GM18519 (cell line): Measurements from ENCODE around the gene OR52E4.

Experiments used
- ATAC-seq: cut with Tn5 transposase; IDR thresholded peaks from one replicate; pipeline ENCODE4 v1.9.1; 2021; ENCODE audit warnings: mild to moderate bottlenecking, moderate library complexity; ENCODE audit not compliant: unreplicated experiment, low FRiP score

OR52E4 gene

GRCh38 chr11:5880329-5880728 lies at the start of gene OR52E4:
TSS of gene OR52E4 (plus strand) at chr11:5880629. CDS start at chr11:5884293, 3,664 bp downstream.
- no peak for ATAC-seq

GRCh38 chr11:5831196-5831829 lies 49.1 kb upstream of the OR52E4 start:
- ATAC-seq, result no peak

DNA sequence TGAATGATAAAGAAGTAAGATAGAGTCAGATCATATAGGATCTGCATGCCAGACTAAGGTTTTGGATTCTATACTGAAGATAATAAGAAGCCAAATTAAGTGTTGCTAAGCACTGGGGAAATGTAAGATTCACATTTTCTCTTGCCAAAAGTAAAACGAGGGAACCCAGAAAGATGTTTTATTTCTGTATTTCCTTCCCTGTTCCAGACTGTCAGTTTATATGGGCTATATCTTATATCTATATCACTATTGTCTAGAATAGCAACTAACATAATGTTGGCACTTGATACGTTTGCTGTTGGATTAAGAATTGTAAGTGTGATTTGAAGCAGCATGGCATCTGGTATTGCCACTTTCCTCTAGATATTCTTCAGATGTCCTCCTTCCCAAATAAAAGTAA lies 47.0 kb upstream of the OR52E4 start:
- no peak for ATAC-seq

GRCh38 chr11:5837695-5838094 lies 42.7 kb upstream of the OR52E4 start:
- ATAC-seq, result no peak

DNA sequence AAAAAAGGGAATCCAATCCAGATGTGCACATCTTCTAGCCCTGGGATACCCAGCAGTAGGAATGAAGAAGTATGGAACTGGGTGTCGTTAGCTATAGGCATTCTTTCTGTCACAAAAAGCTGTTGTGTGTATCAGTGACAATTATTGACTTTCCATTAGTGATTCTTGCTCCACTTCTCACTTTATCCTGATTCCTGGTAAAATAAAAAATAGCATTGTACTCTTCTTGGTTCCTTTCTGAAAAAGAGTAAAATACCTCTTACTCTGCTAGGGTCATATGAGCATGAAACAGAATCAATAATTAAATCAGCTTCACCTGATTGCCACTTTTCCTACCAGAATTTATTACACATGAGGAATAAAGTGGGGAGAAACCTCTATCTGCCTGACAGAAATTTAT lies 38.6 kb upstream of the OR52E4 start, which contains the start of gene OR52E6:
Gene OR52E6, minus strand, starts transcription at position 101 of the 400 bp plus-strand sequence. Its CDS starts 0 bp downstream, at position 101.
- ATAC-seq, result no peak

DNA sequence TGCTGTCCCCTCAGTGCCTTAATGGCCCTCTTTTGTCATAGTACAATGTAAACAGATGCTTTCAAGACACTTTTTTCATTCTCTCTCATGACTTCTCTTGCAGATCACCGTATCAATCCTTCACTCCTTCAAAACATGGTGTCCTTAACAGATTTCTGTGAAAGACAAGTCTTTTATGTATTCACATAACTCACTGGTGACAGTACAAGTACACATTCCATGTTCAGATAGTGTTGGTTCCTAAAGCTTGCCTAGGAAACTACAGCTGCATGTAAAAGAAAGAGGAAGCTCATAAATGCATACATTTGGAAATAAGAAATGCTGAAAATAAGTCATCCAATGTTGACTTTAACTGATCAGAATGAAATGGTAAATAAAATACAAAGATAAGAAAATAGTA lies 33.7 kb upstream of the OR52E4 start:
- no peak for ATAC-seq

GRCh38 chr11:5847711-5848110 lies 32.7 kb upstream of the OR52E4 start:
- no peak for ATAC-seq

- no peak for ATAC-seq
Observed at GRCh38 chr11:5851002-5851401, 29.4 kb upstream of the OR52E4 start.

DNA sequence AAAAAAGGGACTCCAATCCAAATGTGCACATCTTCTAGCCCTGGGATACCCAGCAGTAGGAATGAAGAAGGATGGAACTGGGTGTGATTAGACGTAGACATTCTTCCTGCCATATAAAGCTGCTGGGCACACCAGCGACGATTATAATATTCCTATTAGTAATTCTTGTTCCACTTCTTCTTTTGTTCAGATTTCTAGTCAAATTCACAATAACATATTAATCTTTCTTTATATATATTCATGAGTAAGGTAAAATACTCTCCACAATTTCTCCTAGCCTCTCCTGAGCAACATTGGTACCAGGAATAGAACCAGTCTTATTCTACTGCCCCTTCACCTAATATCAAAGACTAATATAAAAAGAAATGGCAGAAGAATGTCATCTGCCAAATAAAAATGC lies 22.8 kb upstream of the OR52E4 start, which contains the start of gene OR52E8:
Gene OR52E8, minus strand, starts transcription at position 101 of the 400 bp plus-strand sequence. Its CDS starts 0 bp downstream, at position 101.
- no peak for ATAC-seq

GRCh38 chr11:5865826-5866225 lies 14.6 kb upstream of the OR52E4 start:
- no peak for ATAC-seq

GRCh38 chr11:5878564-5878963 lies 1.9 kb upstream of the OR52E4 start:
- no peak for ATAC-seq

- ATAC-seq, result no peak
Observed at GRCh38 chr11:5881756-5882155, 1.3 kb downstream of the OR52E4 start.

DNA sequence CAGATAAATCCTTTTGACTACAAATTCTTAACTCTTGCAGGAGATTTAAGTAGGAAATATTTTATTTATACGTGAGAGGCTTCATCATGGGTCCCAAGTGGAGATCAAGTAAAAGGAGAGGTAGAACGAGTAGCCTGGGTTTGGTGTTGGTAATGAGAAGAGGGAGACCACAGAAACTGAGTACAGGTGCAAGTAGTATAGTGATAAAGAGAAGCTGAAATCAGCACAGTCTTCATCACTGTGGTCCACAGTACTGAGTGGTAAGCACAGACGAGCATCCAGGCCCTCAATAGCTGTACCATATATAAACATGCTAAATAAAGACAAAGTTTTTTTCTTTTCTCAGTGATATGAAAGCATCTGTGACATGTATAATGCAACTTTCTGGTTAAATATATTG lies 6.7 kb downstream of the OR52E4 start:
- ATAC-seq, result no peak

GRCh38 chr11:5887661-5888060 lies 7.2 kb downstream of the OR52E4 start:
- no peak for ATAC-seq

- peak; percentile 42 for ATAC-seq
Observed at GRCh38 chr11:5891216-5891800, 10.9 kb downstream of the OR52E4 start.

- no peak for ATAC-seq
Observed at GRCh38 chr11:5892908-5893307, 12.5 kb downstream of the OR52E4 start, which contains the start of gene OR52E5. TSS of gene OR52E5 (plus strand) at chr11:5893208. CDS start at chr11:5900777, 7,569 bp downstream.

DNA sequence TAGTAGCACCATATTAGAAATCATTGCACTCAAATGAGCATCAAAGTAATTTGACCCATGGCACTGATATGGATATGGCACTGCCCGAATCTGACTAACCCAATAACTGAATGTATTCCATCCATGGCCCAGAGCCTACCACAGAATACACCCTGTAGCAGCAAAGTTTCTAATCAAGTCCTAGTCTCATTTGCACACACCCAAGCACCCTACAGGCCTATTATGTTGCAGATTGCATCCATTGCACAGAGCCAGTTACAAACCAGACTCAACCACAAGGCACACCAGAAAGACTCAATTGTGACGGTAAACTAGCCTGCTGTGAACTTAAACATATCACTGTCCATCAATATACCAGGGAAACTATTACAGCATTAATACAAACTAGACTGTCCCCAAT lies 19.1 kb downstream of the OR52E4 start:
- no peak for ATAC-seq

- ATAC-seq, result no peak
Observed at GRCh38 chr11:5910540-5910939, 30.1 kb downstream of the OR52E4 start.

GRCh38 chr11:5922749-5923426 lies 42.5 kb downstream of the OR52E4 start:
- ATAC-seq, result peak; percentile 82

GRCh38 chr11:5923427-5923776 lies 43.0 kb downstream of the OR52E4 start:
- peak; percentile 29 for ATAC-seq

- ATAC-seq, result no peak
Observed at GRCh38 chr11:5923794-5924193, 43.4 kb downstream of the OR52E4 start.

DNA sequence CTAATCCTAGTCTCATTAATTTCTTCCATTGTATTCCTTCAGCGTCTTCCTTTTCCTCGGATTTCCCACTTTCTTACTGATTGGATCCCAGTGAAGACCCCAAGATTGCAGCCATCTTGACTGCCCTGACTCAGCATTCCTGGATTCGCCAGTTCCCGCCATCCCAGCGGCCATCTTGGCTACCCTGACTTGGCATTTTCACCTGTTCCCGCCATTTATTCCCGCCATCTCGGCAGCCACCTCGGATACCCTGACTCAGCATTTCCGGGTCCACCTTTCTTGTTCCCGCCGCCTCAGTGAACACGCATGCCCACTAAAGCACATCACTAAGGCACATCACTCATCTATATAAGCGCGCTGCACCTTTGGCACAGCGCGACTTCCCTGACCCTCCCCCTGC lies 47.8 kb downstream of the OR52E4 start:
- no peak for ATAC-seq
